Inflammatory macrophage treated with lipopolysaccharide for 4 hours (primary cell): ENCODE measurements around the gene FARP2.
A peak's percentile ranks its signal among the peaks of the same experiment; 100 is the strongest.
"Not testable (repeated sequence)": the region's sequence is repeated elsewhere in the genome, so short reads cannot be mapped to it uniquely, and the experiment has no call there.

Experiments
- DNase-seq: peaks from one replicate; pipeline ENCODE4 v3.0.0-alpha.2; 2020

FARP2 gene

GRCh38 chr2:241355983-241356870 is at the start of gene FARP2:
FARP2 (plus strand) TSS chr2:241356285; CDS start chr2:241373108, 16,823 bp downstream.
- DNase-seq: peak; percentile 99

GRCh38 chr2:241307055-241307454 is 49.0 kb upstream of the FARP2 start:
- no peak for DNase-seq

GRCh38 chr2:241308267-241308666 is 47.8 kb upstream of the FARP2 start:
- DNase-seq: no peak

- DNase-seq: no peak
Observed at GRCh38 chr2:241308832-241309500, 47.1 kb upstream of the FARP2 start.

GRCh38 chr2:241309684-241310117 is 46.4 kb upstream of the FARP2 start:
- peak; percentile 54 for DNase-seq

- no peak for DNase-seq
Observed at GRCh38 chr2:241310917-241311566, 45.0 kb upstream of the FARP2 start.

GRCh38 chr2:241312082-241312481 is 44.0 kb upstream of the FARP2 start:
- DNase-seq: peak; percentile 68

- peak; percentile 25 for DNase-seq
Observed at GRCh38 chr2:241313543-241314095, 42.5 kb upstream of the FARP2 start.

- DNase-seq: peak; percentile 89
Observed at GRCh38 chr2:241314226-241315092, 41.6 kb upstream of the FARP2 start.

- DNase-seq: peak; percentile 99
Observed at GRCh38 chr2:241315093-241315878, 40.8 kb upstream of the FARP2 start, which contains the start of gene HDLBP. HDLBP (minus strand) TSS chr2:241315672; CDS start chr2:241266869, 48,803 bp downstream.

- peak; percentile 62 for DNase-seq
Observed at GRCh38 chr2:241315879-241316631, 40.0 kb upstream of the FARP2 start, which contains the start of gene SEPTIN2. SEPTIN2 (plus strand) TSS chr2:241315925; CDS start chr2:241324233, 8,308 bp downstream.

- no peak for DNase-seq
Observed at GRCh38 chr2:241316825-241317224, 39.3 kb upstream of the FARP2 start.

- peak; percentile 70 for DNase-seq
Observed at GRCh38 chr2:241317391-241317790, 38.7 kb upstream of the FARP2 start.

- not testable (repeated sequence) for DNase-seq
Observed at GRCh38 chr2:241318830-241319229, 37.3 kb upstream of the FARP2 start.

- no peak for DNase-seq
Observed at GRCh38 chr2:241320394-241320793, 35.7 kb upstream of the FARP2 start.

GRCh38 chr2:241321033-241321432 is 35.1 kb upstream of the FARP2 start:
- DNase-seq: no peak

- DNase-seq: no peak
Observed at GRCh38 chr2:241321886-241322285, 34.2 kb upstream of the FARP2 start.

- DNase-seq: no peak
Observed at GRCh38 chr2:241323778-241324177, 32.3 kb upstream of the FARP2 start.

- DNase-seq: peak; percentile 61
Observed at GRCh38 chr2:241324775-241325174, 31.3 kb upstream of the FARP2 start.

GRCh38 chr2:241325257-241325656 is 30.8 kb upstream of the FARP2 start:
- DNase-seq: no peak
